GM19193 (cell line): Measurements from ENCODE around the gene CEP112.

ENCODE experiments used
- POLR2A ChIP-seq: IDR thresholded peaks from 4 replicates; pipeline ENCODE4 v1.6.1; 2011; ENCODE audit not compliant: insufficient read depth, insufficient read length; ENCODE audit errors: extremely low read depth

CEP112 gene

GRCh38 chr17:66142428-66142827 is 49.5 kb downstream of the CEP112 start:
- TF ChIP-seq POLR2A = no peak

- TF ChIP-seq POLR2A = no peak
Observed at GRCh38 chr17:66138120-66138519, 53.8 kb downstream of the CEP112 start.

GRCh38 chr17:66135896-66136295 is 56.0 kb downstream of the CEP112 start:
- TF ChIP-seq POLR2A = no peak

GRCh38 chr17:66135219-66135618 is 56.7 kb downstream of the CEP112 start:
- no peak for TF ChIP-seq POLR2A

GRCh38 chr17:66129759-66130158 is 62.2 kb downstream of the CEP112 start:
- no peak for TF ChIP-seq POLR2A

- TF ChIP-seq POLR2A = no peak
Observed at GRCh38 chr17:66126231-66126630, 65.7 kb downstream of the CEP112 start.

- no peak for TF ChIP-seq POLR2A
Observed at GRCh38 chr17:66123163-66123562, 68.8 kb downstream of the CEP112 start.

- no peak for TF ChIP-seq POLR2A
Observed at GRCh38 chr17:66115246-66115645, 76.7 kb downstream of the CEP112 start.

- no peak for TF ChIP-seq POLR2A
Observed at GRCh38 chr17:66114609-66115008, 77.3 kb downstream of the CEP112 start.

GRCh38 chr17:66107731-66108130 is 84.2 kb downstream of the CEP112 start:
- no peak for TF ChIP-seq POLR2A

- TF ChIP-seq POLR2A = no peak
Observed at GRCh38 chr17:66098040-66098439, 93.9 kb downstream of the CEP112 start.

- TF ChIP-seq POLR2A = no peak
Observed at GRCh38 chr17:66094727-66095126, 97.2 kb downstream of the CEP112 start.

- TF ChIP-seq POLR2A = no peak
Observed at GRCh38 chr17:66091445-66092080, 100.4 kb downstream of the CEP112 start.

- TF ChIP-seq POLR2A = no peak
Observed at GRCh38 chr17:66089764-66090163, 102.2 kb downstream of the CEP112 start.

GRCh38 chr17:66088173-66088572 is 103.8 kb downstream of the CEP112 start:
- no peak for TF ChIP-seq POLR2A

- TF ChIP-seq POLR2A = no peak
Observed at GRCh38 chr17:66087073-66087472, 104.9 kb downstream of the CEP112 start.

GRCh38 chr17:66085221-66085620 is 106.7 kb downstream of the CEP112 start:
- no peak for TF ChIP-seq POLR2A
